HCT116 (cell line): ENCODE results near the gene ST3GAL5.

Source experiments
- ATF3 ChIP-seq: IDR thresholded peaks from 2 replicates; pipeline ENCODE4 v1.6.1; 2012
- CTCF ChIP-seq, 3 experiments: fragments of 200-600 bp in 1 of 3; sonication (generic) in 1 of 3; IDR thresholded peaks in 2 of 3; conservative IDR thresholded peaks in 1 of 3; 2 replicates each; pipeline ENCODE4 v1.5.1; 2012 to 2017; ENCODE audit warnings: low read depth in 2 of 3, low read length in 2 of 3, antibody characterized with exemption in 1 of 3, borderline replicate concordance in 1 of 3, control low read depth in 1 of 3, mild to moderate bottlenecking in 1 of 3, mixed read lengths in 1 of 3, mixed run types in 1 of 3, moderate library complexity in 1 of 3; ENCODE audit not compliant: insufficient read depth in 1 of 3
- EGR1 ChIP-seq: IDR thresholded peaks from 2 replicates; pipeline ENCODE4 v1.6.1; 2012; ENCODE audit warnings: low read depth
- ELF1 ChIP-seq: IDR thresholded peaks from 2 replicates; pipeline ENCODE4 v1.6.1; 2012; ENCODE audit warnings: low read depth, borderline replicate concordance
- EZH2phosphoT487 ChIP-seq: fragments of 200-600 bp; IDR thresholded peaks from 2 replicates; pipeline ENCODE4 v1.6.1; 2018; ENCODE audit warnings: antibody characterized with exemption, borderline replicate concordance
- POLR2A ChIP-seq: IDR thresholded peaks from 2 replicates; pipeline ENCODE4 v1.7.0; 2011; ENCODE audit warnings: borderline replicate concordance; ENCODE audit not compliant: insufficient read depth, insufficient read length; ENCODE audit errors: extremely low read depth
- ZBTB33 ChIP-seq: IDR thresholded peaks from 2 replicates; pipeline ENCODE4 v1.6.1; 2011; ENCODE audit warnings: mild to moderate bottlenecking, low read length, moderate library complexity; ENCODE audit not compliant: insufficient replicate concordance; ENCODE audit errors: extremely low read depth

- TF ChIP-seq EZH2phosphoT487 (no peak), CTCF (IDR thresholded peaks at IDR 0.05 in 2 of 3, conservative IDR thresholded peaks at IDR 0.05 in 1 of 3; ENCODE audit: borderline replicate concordance in 1 of 3, insufficient read depth in 1 of 3, low read depth in 2 of 3, low read length in 2 of 3) (no peak), ZBTB33 (no peak), EGR1 (no peak), POLR2A (no peak), ATF3 (no peak), ELF1 (no peak)
Measured at GRCh38 chr2:85888020-85888683, 638 bp downstream of the ST3GAL5 start.
